COLO668 (cell line): ENCODE measurements around the gene SMURF2.
"Not testable (repeated sequence)": the region's sequence is repeated elsewhere in the genome, so short reads cannot be mapped to it uniquely, and the experiment has no call there.

Source experiments
- DNase-seq: peaks from one replicate; lab custom pipeline; 2025; ENCODE audit not compliant: unreplicated experiment; lab: John Stamatoyannopoulos, UW

Gene SMURF2

DNA sequence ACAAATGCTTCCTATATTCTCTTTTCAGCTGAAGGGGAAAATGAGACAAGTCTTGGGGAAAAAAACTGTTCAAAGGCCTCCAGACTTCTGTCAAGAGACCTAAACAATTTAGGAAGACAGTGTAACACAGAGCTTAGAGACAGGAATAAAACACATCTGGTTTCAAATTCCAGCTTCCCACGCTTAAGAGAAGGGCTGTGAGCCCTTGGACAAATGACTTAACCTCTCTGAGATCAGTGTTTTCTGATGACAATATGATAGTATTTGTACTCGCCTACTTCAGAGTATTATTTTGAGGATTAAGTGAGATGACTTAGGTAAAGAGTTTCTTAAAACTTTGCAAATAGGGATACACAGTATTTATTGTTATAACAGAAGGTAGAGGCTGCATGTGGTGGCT lies 29.5 kb downstream of the SMURF2 start:
- DNase-seq = no peak

GRCh38 chr17:64632194-64632593 lies 29.9 kb downstream of the SMURF2 start:
- DNase-seq = no peak

DNA sequence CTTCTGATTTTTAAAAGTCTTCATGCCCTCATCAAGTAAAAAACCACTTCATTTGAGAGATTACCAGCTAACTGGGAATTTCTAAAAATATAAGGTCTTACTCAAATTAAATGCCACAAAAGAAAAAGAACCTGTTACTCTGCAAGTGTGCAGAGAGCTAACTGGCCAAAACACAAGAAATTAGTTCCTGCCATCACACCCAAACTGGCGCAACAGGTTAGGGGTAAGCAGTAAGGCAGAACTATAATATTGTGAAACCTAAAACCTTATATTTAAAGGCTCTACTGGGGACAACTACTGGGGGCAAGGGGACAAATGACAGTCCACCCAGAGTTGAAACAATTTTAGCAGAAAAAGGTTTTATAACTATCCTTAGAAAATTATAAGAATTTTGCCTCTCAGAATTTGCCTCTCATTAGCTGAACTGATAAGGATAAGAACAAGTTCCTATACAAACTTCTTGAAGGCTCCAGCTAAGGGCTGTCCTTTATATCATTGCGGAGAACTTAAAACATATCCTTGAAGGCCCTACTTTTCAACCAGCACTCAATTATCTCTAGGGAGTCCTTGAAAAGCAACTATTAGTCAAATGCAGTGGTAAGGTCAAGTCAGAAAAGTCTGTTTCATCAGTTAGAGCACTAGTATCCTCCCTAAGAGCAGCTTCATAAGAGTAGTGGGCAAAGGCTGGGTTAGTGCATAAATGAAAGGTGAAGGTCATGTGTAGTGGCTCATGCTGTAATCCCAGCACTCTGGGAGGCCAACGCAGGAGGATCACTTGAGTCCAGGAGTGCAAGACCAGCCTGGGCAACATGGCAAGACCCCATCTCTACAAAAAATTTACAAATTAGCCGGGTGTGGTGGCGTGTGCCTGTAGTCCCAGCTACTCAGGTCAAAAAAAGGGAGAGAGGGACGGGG lies 31.5 kb downstream of the SMURF2 start:
- no peak for DNase-seq

GRCh38 chr17:64628641-64629040 lies 33.5 kb downstream of the SMURF2 start:
- no peak for DNase-seq

DNA sequence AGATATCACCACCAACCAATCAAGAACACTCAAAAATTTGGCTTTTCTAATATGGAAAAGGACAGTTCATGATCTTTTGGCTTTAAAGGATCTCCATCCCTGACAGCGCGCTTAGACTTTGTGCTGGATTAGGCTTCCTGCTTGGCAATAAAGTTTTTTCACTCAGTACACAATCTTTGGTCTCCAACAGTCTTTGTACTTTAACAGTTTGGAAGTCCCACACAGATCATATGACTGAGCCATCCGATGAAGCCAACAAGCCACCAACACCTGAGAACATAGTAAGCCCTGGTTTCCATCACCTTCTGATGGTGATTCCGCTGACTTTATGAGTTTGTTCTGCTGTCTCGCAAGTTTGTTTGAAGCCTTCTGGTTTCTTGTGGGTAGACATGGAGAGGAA lies 34.3 kb downstream of the SMURF2 start:
- no peak for DNase-seq

DNA sequence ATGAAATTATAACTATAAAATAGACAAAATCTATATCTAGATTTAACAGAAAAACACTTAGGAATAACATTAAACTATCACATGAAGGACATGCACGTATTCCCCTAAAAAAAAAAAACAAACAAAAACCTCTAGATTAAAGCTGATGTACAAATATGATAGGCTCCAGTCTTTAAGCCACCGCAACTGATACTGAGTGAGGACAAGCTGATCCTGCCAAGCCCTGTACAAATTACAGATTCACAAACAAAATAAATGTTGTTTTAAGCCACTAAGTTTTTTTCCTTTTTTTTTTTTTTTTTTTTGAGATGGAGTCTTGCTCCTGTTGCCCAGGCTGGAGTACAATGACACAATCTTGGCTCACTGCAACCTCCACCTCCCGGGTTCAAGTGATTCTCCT lies 35.3 kb downstream of the SMURF2 start:
- DNase-seq = no peak

- DNase-seq = no peak
These were observed 36.6 kb downstream of the SMURF2 start for GRCh38 chr17:64625541-64625940.

DNA sequence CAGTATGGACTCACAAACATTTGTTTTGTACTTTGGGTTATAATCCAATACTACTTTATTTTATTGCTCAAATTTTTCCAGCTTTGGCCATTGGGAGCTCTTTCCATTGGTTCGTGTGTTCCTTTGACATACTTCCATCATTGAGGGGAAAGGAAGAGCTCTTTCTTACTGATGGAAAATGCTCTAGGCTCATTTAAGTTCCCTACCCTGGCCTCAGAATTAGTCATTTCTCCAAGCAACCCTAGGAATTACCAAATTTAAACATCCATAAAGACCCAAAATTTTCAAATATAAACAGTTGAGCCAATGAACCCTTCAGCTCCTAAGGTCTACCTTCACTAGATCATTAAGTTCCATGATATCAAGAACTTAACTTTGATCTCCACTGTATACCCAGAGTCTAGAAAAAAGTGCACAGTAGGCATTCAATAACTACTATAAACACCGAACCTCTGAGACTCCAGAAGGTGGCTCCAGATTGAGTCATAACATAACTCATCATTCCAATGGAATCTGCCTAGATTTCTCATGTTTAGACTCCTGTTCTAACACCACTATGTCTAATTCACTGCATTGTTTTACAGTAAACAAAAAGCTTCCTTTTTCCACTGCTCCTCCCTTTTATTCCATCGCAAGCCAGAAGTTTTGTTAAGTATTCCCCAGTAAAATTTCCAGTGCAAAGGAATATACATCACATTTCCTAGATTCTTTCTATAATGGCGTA lies 39.0 kb downstream of the SMURF2 start:
- DNase-seq = no peak

DNA sequence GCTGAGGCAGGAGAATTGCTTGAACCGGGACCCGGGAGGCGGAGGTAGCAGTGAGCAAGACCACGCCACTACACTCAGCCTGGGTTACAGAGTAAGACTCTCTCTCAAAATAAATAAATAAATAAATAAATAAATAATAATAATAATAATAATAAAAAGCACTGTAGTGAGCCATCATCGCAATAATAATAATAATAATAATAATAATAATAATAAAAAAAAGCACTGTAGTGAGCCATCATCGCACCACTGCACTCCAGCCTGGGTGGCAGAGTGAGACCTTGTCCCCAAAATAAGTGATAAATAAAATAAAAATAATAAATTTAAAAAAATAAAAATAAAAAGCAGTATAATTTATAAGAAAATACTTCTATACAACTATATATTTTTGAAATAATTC lies 40.3 kb downstream of the SMURF2 start:
- no peak for DNase-seq

- no peak for DNase-seq
These were observed 43.3 kb downstream of the SMURF2 start for GRCh38 chr17:64618848-64619247.

GRCh38 chr17:64617125-64617780 lies 44.9 kb downstream of the SMURF2 start:
- no peak for DNase-seq

- DNase-seq = no peak
These were observed 47.0 kb downstream of the SMURF2 start for GRCh38 chr17:64615028-64615677.

DNA sequence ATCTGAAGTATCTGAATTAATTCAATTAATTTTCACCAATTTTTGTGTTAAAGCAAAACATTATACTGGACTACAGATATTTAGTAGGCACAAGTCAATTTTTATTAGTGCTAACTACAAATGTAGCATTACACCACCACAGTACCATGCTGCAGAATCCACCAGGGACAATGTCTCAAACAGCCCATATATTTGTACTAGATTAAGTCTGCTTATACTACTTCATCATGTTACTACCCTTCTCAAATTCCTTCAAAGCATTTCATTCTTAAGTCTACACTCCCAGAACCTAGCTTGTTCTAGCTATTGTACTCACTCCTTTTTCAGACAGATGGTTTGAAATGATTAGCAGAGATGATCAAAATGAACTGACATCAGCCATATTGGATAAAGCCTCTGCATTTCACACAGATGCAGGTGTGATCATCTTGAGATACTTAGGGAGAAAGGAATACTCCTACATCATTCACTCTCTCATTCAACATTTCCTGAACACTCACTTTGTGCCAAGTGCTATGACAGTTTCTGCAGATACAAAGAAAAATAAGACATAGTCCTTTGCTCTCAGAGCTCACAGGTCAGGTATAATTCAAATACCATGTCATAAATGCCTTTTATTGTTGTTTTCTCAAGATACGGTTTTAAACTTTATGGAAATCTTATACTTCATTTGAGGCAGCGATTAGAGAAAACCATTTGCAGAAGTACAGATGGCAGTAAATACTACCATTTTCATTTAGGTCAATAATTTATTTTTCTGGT lies 47.7 kb downstream of the SMURF2 start:
- no peak for DNase-seq

GRCh38 chr17:64611369-64611768 lies 50.7 kb downstream of the SMURF2 start:
- DNase-seq = no peak

DNA sequence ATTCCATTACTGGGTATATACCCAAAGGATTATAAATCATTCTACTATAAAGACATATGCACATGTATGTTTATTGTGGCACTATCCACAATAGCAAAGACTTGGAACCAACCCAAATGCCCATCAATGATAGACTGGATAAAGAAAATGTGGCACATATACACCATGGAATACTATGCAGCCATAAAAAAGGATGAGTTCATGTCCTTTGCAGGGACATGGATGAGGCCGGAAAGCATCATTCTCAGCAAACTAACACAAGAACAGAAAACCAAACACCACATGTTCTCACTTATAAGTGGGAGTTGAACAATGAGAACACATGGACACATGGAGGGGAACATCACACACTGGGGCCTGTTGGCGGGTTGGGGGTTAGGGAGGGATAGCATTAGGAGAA lies 51.9 kb downstream of the SMURF2 start:
- DNase-seq = not testable (repeated sequence)

- DNase-seq = no peak
These were observed 53.5 kb downstream of the SMURF2 start for GRCh38 chr17:64608571-64608981.

DNA sequence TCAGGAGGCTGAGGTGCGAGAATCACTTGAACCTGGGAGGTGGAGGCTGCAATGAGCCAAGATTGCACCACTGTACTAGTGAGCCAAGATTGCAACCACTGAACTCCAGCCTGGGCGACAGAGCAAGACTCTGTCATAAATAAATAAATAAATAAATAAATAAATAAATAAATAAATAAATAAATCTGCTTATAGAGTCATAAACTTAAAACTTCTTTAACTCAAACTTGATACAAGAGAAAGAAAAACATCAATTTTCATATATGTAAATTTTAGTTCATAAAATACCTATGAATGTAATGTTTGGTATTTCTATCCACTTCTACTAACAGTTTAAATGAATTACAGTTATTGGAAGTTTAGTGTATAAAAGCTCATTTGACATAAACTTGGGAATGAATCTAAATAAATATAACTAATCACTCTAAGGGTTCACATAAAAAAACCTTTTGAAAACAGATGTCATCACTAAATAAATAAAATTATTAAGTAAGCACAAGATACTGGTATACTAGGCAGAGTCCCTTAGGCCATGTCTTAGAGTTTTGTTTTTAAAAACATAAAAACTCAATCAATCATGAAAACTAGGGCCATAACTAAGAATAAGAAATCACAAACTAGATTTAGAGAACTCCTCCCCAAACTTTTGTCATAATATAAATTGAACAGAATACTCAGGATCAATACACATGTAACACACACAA lies 54.1 kb downstream of the SMURF2 start:
- DNase-seq = no peak

GRCh38 chr17:64604532-64604931 lies 57.6 kb downstream of the SMURF2 start:
- not testable (repeated sequence) for DNase-seq

DNA sequence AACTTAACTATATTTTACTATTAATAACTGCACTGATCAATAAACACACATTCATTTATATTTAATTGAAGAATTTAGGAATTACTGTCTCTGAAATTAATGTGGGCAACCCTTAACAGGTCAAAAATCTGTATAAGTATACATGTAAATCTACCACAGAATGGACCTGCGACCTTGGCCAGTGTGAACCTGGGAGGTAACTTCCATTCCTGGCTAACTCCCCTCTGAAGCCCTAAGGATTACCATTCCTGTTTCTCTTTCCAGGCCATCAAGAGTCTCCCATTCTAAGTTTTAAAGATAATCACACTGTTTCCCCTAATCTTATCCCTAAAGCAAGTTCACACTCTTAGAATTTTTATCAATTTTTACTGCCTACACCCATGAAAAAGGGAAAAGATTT lies 58.1 kb downstream of the SMURF2 start:
- DNase-seq = no peak

DNA sequence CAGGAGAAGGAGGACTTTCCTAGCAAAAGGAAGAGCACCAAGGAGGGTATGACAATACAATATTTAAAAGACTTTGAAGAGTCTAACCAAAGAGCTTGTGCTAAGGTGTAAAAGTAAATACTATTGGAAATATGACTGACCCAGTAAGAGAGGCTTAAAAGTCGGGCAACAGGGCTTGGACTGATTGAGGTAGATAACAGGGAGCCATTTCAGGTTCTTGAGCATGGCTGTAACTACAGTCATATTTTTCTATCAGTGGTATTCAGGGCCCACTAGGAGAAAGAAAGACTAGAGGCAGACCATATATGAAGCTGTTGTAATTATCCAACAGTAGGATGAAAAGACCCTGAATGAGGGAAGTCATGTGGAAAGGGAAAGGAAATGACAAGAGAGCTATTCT lies 62.3 kb downstream of the SMURF2 start:
- DNase-seq = no peak
